A673 (cell line): ENCODE data around the gene TEX2. TPM values are rescaled to one million over a fixed set of nuclear protein-coding genes. Genes with fewer than 3 reads are reported as not detected.

Experiments
- BruUV-seq: library from RNA; stranded (reverse); fragments of 400-500 nt; replicated peaks from 2 replicates; lab custom pipeline; 2021; lab: Mats Ljungman, UMichigan
- CTCF ChIA-PET: fragments of 300-600 bp; sonication (Branson Sonifier 250); formaldehyde crosslinking; loops from one replicate; lab custom pipeline; 2022; ENCODE audit warnings: antibody characterized with exemption; lab: Charles Lee
- POLR2A ChIA-PET: fragments of 300-600 bp; sonication (Branson Sonifier 250); formaldehyde crosslinking; loops from one replicate; lab custom pipeline; 2022; ENCODE audit warnings: antibody characterized with exemption; ENCODE audit not compliant: low non-redundant PET; lab: Charles Lee
- DNase-seq: peaks from one replicate; pipeline ENCODE4 v3.0.0-alpha.2; 2015; ENCODE audit warnings: low spot score
- H3K27ac ChIP-seq: fragments of 200-600 bp; sonication (generic); 2 replicates; pipeline ENCODE4 v1.5.1; 2016; ENCODE audit warnings: mixed run types, low read depth, mild to moderate bottlenecking, mixed read lengths, antibody characterized with exemption, low read length; ENCODE audit not compliant: poor library complexity, severe bottlenecking
- H3K27me3 ChIP-seq: fragments of 200-600 bp; sonication (generic); replicated peaks from 2 replicates; pipeline ENCODE4 v1.6.1; 2017; ENCODE audit warnings: mixed run types, low read depth, mild to moderate bottlenecking, mixed read lengths, antibody characterized with exemption, low read length; ENCODE audit not compliant: insufficient read depth, poor library complexity
- H3K36me3 ChIP-seq: fragments of 200-600 bp; sonication (generic); 2 replicates; pipeline ENCODE4 v1.6.1; 2016; ENCODE audit warnings: mixed run types, mild to moderate bottlenecking, mixed read lengths, antibody characterized with exemption, low read length; ENCODE audit not compliant: insufficient read depth, poor library complexity, severe bottlenecking
- H3K4me1 ChIP-seq: fragments of 200-600 bp; sonication (generic); 2 replicates; pipeline ENCODE4 v1.6.1; 2017; ENCODE audit warnings: mixed run types, mild to moderate bottlenecking, mixed read lengths, antibody characterized with exemption, low read length; ENCODE audit not compliant: insufficient read depth, poor library complexity, severe bottlenecking
- H3K4me3 ChIP-seq: fragments of 200-600 bp; sonication (generic); 2 replicates; pipeline ENCODE4 v1.5.1; 2016; ENCODE audit warnings: low read depth, mixed run types, mild to moderate bottlenecking, mixed read lengths, low read length; ENCODE audit not compliant: poor library complexity, severe bottlenecking
- H3K9me3 ChIP-seq: fragments of 200-600 bp; sonication (generic); 2 replicates; pipeline ENCODE4 v1.6.1; 2016; ENCODE audit warnings: mixed run types, low read depth, mild to moderate bottlenecking, mixed read lengths, antibody characterized with exemption, low read length; ENCODE audit not compliant: poor library complexity, severe bottlenecking
- EZH2 ChIP-seq: fragments of 200-600 bp; sonication (generic); IDR thresholded peaks from 2 replicates; pipeline ENCODE4 v1.6.1; 2017; ENCODE audit warnings: borderline replicate concordance, low read depth, mild to moderate bottlenecking, mixed read lengths, antibody characterized with exemption, low read length; ENCODE audit not compliant: poor library complexity, severe bottlenecking
- intact Hi-C: fragments of 100-400 bp; cut with micrococcal nuclease; formaldehyde crosslinking; loops from one replicate; pipeline ENCODE4 v1.10.0; 2022; ENCODE audit not compliant: unreplicated experiment
- total RNA-seq: library from RNA; stranded (reverse); gene quantifications from 2 replicates; pipeline ENCODE4 v1.2.3, GENCODE V29; 2021
- TF ChIP-seq, protein P1 (sequence below): fragments of 300-800, 200-600 bp; sonication (generic); conservative IDR thresholded peaks from 2 replicates; pipeline ENCODE4 v1.5.1; 2017; ENCODE audit warnings: low read depth, mild to moderate bottlenecking, antibody characterized with exemption, low read length, moderate library complexity, mixed read lengths

TEX2 gene
- total RNA-seq, 1 experiment from 2014 or later: 16.1 TPM

DNA sequence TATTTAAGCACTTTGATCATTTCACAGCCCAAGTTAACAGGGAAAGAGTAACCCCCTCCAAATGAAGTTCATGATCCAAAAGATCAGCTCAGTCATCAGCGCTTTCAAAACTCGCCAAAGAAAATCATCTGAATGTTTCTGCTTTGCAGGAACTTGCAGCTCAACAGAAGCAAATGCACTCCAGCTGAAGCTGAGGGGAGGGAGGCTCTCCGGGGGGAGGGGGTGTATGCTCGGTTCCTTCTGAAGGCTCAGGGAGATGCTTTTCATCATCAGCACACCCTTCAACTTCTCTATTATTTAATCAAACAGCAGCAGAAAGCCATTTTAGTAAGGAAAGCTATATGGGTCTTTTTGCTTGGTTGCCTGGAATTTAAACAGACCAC, 108.8 kb downstream of the TEX2 start:
- no peaks in the 10 kb centered on the region for H3K36me3 ChIP-seq
- CTCF ChIA-PET: interaction anchor here (0.6 kb wide), 1 partner anchor 65 kb away, joined by 3 read pairs; no protein-coding TSS in a partner anchor

DNA sequence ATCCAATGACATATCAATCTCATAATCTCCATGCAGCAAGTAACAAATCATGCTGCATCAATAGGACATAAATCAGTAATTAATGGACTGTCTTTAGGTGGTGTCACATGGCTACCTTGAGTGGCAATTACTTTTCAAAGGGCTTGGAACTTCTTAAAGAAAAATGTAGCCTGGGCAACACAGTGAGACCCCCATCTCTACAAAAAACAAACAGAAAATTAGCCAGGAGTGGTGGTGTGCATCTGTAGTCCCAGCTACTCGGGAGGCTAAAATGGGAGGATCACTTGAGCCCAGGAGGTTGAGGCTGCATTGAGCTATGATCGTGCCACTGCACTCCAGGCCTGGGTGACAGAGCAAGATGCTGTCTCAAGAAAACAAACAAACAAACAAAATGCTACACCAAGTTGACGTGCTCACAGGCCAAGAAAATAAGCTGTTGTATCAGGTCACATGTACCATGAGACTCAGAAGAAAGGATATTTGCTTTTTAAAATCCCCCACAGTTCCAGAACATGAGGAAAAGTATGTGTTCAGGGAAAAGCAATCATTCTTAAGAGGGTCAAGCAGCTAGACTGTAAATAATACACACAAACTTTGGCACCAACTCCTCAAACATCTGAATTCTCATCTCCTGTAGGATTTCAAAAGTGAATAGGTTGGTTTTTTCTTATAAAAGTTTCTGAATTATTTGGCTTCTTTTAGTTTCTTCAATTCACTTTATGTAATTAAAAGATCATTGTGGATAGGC, 109.3 kb downstream of the TEX2 start:
- Histone ChIP-seq H3K27me3 (no peaks in the 10 kb centered on the region), H3K4me1 (no peaks in the 10 kb centered on the region), H3K9me3 (no peaks in the 10 kb centered on the region), H3K36me3 (no peaks in the 10 kb centered on the region), H3K4me3 (no peak overlapping the region), H3K27ac (no peak overlapping the region)
- CTCF ChIA-PET: no interaction called here
- BruUV-seq: no TSS peak
- POLR2A ChIA-PET: no interaction called here
- no peak for DNase-seq
- intact Hi-C loops: no loop called here
- TF ChIP-seq, protein P1, sequence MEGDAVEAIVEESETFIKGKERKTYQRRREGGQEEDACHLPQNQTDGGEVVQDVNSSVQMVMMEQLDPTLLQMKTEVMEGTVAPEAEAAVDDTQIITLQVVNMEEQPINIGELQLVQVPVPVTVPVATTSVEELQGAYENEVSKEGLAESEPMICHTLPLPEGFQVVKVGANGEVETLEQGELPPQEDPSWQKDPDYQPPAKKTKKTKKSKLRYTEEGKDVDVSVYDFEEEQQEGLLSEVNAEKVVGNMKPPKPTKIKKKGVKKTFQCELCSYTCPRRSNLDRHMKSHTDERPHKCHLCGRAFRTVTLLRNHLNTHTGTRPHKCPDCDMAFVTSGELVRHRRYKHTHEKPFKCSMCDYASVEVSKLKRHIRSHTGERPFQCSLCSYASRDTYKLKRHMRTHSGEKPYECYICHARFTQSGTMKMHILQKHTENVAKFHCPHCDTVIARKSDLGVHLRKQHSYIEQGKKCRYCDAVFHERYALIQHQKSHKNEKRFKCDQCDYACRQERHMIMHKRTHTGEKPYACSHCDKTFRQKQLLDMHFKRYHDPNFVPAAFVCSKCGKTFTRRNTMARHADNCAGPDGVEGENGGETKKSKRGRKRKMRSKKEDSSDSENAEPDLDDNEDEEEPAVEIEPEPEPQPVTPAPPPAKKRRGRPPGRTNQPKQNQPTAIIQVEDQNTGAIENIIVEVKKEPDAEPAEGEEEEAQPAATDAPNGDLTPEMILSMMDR: no peak
- TF ChIP-seq EZH2: no peak

More for the DNA sequence above, 108.8 kb downstream of the TEX2 start:
- H3K4me1 ChIP-seq: no peaks in the 10 kb centered on the region
- H3K4me3 ChIP-seq: no peak overlapping the region
- no peak overlapping the region for H3K27ac ChIP-seq
- H3K9me3 ChIP-seq: no peaks in the 10 kb centered on the region
- POLR2A ChIA-PET: no interaction called here
- no peak for DNase-seq
- H3K27me3 ChIP-seq: no peaks in the 10 kb centered on the region
- TF ChIP-seq, protein P1: no peak
- no peak for TF ChIP-seq EZH2
- intact Hi-C loops: no loop called here
- BruUV-seq: no TSS peak

DNA sequence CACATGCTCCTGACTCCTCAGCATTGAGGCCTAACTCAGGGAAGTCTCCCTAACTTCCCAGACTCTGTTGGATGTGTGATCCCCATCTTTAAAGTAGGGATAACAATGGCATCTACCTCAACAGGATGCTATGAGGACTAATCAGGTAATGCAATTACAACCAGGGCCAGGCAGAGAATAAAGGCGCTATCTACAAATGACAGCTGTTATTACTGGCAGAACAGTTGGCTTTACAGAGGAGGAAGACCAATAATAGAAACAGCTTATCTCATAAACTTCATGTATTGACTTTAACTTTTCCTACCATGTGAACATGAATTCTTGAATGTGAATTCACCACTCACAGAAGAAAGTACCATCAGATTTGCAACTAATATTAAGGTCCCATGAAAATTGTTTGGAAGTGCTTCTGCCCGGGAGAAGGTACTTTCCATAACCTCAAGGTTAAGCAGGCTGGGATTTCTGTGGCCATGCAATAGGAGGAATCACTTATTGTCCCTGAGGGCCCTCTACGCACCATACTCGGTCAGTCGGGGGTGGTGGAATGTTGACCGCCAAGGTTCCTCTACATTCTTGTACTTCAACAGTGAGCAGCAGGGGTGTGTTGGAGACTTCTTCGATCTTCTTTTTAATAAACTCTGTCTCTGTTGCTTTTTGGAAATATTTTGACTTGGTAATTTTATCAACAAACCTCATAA, 110.5 kb downstream of the TEX2 start:
- no peak for TF ChIP-seq EZH2
- TF ChIP-seq, protein P1: no peak
- intact Hi-C loops: no loop called here
- BruUV-seq: no TSS peak
- Histone ChIP-seq H3K27me3 (no peaks in the 10 kb centered on the region), H3K4me1 (peaks cover 1% of the 10 kb centered on the region), H3K4me3 (no peak overlapping the region), H3K9me3 (no peaks in the 10 kb centered on the region), H3K27ac (no peak overlapping the region), H3K36me3 (peaks cover 2% of the 10 kb centered on the region)
- CTCF ChIA-PET: no interaction called here
- DNase-seq: no peak
- POLR2A ChIA-PET: interaction anchor here (0.7 kb wide), 1 partner anchor 145 kb away, joined by 4 read pairs; no protein-coding TSS in a partner anchor
